ENCODE results near the gene SLC44A3.

The SLC44A3 gene

DNA sequence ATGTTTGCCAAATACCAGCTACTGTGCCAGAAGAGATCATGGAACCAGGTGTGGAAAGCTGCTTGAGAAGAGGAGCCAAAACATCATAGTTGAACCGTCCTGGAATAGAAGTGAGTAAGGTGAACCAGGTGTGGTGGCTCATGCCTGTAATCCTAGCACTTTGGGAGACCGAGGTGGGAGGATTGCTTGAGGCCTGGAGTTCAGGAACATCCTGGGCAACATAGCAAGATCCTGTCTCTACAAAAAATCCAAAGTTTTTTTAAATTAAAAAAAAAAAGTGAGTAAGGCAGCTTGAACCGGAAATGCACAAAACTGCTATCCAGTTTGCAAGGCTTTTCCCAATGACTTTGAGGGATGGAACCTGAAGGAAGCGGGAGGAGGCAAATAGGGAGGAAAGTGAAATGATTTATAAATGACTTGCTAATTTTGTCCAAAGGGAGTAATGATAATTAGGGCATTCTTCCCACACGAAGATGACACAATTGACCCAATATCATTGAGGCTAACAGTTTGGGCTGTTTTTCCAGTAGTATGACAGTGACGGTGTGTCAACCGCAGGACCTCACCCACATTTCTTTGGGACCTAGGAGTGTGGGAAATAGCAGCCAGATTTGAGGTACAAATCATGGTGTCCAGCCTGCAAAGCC, 108.3 kb downstream of the SLC44A3 start:
- CTCF ChIA-PET = interaction anchor here (1.8 to 2.2 kb wide), 2 partner anchors 73 to 113 kb away, joined by 6 to 15 read pairs; no protein-coding TSS in a partner anchor
- Histone ChIP-seq H3K9me3 (ENCODE audit: control insufficient read depth, insufficient read depth, low read depth, low read length) (no peaks in the 10 kb centered on the region), H3K4me1 (ENCODE audit: control insufficient read depth, insufficient read depth, low read length) (peaks cover 22% of the 10 kb centered on the region), H3K27ac (ENCODE audit: extremely low read depth, low read depth, low read length) (peak overlapping the region; percentile 93), H3K36me3 (ENCODE audit: control insufficient read depth in 2 of 2, insufficient read depth in 1 of 2, low read length in 2 of 2) (peaks cover 0 to 8% of the 10 kb centered on the region in 2 experiments; a peak in 1 of 3 replicates), H3K4me3 (ENCODE audit: low read depth, low read length) (peak overlapping the region; percentile 82)
- POLR2A ChIA-PET = interaction anchor here (1.1 kb wide), 2 partner anchors 11 to 74 kb away, joined by 3 to 4 read pairs; no protein-coding TSS in a partner anchor
- TF ChIP-seq, protein P1, sequence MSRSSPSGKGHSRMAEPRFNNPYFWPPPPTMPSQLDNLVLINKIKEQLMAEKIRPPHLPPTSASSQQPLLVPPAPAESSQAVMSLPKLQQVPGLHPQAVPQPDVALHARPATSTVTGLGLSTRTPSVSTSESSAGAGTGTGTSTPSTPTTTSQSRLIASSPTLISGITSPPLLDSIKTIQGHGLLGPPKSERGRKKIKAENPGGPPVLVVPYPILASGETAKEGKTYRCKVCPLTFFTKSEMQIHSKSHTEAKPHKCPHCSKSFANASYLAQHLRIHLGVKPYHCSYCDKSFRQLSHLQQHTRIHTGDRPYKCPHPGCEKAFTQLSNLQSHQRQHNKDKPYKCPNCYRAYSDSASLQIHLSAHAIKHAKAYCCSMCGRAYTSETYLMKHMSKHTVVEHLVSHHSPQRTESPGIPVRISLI (tag by site-specific recombination; IDR thresholded peaks at IDR 0.05) = peak; percentile 83
- TF ChIP-seq ZNF221 (tag by site-specific recombination; IDR thresholded peaks at IDR 0.05; ENCODE audit: borderline replicate concordance) (no peak), ZNF701 (tag by site-specific recombination; IDR thresholded peaks at IDR 0.05) (no peak), WT1 (tag by site-specific recombination; IDR thresholded peaks at IDR 0.05) (peak; percentile 84), ZNF121 (tag by site-specific recombination; IDR thresholded peaks at IDR 0.05) (peak; percentile 81), ZNF600 (tag by site-specific recombination; IDR thresholded peaks at IDR 0.05) (0 out of 2 replicates have a peak, but pooled peaks have one; percentile 46)
- TF ChIP-seq, protein P2, sequence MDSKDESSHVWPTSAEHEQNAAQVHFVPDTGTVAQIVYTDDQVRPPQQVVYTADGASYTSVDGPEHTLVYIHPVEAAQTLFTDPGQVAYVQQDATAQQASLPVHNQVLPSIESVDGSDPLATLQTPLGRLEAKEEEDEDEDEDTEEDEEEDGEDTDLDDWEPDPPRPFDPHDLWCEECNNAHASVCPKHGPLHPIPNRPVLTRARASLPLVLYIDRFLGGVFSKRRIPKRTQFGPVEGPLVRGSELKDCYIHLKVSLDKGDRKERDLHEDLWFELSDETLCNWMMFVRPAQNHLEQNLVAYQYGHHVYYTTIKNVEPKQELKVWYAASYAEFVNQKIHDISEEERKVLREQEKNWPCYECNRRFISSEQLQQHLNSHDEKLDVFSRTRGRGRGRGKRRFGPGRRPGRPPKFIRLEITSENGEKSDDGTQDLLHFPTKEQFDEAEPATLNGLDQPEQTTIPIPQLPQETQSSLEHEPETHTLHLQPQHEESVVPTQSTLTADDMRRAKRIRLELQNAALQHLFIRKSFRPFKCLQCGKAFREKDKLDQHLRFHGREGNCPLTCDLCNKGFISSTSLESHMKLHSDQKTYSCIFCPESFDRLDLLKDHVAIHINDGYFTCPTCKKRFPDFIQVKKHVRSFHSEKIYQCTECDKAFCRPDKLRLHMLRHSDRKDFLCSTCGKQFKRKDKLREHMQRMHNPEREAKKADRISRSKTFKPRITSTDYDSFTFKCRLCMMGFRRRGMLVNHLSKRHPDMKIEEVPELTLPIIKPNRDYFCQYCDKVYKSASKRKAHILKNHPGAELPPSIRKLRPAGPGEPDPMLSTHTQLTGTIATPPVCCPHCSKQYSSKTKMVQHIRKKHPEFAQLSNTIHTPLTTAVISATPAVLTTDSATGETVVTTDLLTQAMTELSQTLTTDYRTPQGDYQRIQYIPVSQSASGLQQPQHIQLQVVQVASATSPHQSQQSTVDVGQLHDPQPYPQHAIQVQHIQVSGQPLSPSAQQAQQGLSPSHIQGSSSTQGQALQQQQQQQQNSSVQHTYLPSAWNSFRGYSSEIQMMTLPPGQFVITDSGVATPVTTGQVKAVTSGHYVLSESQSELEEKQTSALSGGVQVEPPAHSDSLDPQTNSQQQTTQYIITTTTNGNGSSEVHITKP (tag by site-specific recombination; IDR thresholded peaks at IDR 0.05) = peak; percentile 77

DNA sequence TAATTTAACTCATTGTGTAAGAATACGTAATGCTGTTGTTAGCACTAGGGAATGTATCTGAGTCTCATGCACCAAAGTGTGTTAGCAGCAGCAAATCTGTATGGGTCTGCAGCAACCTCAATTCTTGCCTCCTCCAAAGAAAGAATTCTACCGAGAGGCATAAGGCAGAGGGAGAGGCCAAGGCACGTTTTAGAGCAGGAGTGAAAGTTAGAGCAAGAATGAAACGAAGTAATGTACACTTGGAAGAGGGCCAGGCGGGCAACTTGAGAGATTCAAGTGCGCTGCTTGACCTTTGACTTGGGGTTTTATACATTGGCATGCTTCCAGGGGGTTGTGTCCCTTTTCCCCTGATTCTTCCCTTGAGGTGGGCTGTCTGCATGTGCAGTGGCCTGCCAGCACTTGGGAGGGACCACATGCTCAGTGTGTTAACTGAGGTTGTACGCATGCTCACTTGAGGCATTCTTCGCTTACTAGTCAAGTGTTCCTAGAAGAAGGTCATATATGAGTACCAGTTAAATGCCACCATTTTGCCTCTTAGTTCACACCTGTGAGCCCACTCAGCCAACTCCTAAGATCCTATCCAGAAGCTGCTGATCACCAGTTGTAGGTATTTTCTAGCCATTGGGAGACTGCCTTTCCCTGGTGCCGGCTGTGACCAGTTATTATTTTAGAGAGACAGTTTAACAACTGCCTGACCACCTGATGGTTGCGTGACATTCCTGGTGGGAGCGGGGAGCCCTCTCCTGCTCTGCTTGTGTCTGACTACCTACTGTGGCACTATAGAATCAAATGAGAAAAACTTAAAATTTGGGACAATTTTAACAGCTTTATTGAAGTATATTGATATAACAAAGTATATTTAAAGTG, 109.4 kb downstream of the SLC44A3 start:
- Histone ChIP-seq H3K27ac (ENCODE audit: extremely low read depth, low read depth, low read length) (peak overlapping the region; percentile 19; the same call in 1 of the 2 replicates), H3K36me3 (ENCODE audit: control insufficient read depth in 2 of 2, insufficient read depth in 1 of 2, low read length in 2 of 2) (peaks cover 0 to 8% of the 10 kb centered on the region in 2 experiments; a peak in 1 of 3 replicates), H3K9me3 (ENCODE audit: control insufficient read depth, insufficient read depth, low read depth, low read length) (no peaks in the 10 kb centered on the region), H3K4me3 (ENCODE audit: low read depth, low read length) (no peak overlapping the region), H3K4me1 (ENCODE audit: control insufficient read depth, insufficient read depth, low read length) (peaks cover 19% of the 10 kb centered on the region)
- POLR2A ChIA-PET = no interaction called here
- CTCF ChIA-PET = no interaction called here
- TF ChIP-seq, protein P3, sequence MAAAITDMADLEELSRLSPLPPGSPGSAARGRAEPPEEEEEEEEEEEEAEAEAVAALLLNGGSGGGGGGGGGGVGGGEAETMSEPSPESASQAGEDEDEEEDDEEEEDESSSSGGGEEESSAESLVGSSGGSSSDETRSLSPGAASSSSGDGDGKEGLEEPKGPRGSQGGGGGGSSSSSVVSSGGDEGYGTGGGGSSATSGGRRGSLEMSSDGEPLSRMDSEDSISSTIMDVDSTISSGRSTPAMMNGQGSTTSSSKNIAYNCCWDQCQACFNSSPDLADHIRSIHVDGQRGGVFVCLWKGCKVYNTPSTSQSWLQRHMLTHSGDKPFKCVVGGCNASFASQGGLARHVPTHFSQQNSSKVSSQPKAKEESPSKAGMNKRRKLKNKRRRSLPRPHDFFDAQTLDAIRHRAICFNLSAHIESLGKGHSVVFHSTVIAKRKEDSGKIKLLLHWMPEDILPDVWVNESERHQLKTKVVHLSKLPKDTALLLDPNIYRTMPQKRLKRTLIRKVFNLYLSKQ (tag by site-specific recombination; IDR thresholded peaks at IDR 0.05; ENCODE audit: borderline replicate concordance) = no peak
- TF ChIP-seq, protein P2 (tag by site-specific recombination; IDR thresholded peaks at IDR 0.05) = peak; percentile 73
- TF ChIP-seq MZF1 (tag by site-specific recombination; IDR thresholded peaks at IDR 0.05; ENCODE audit: borderline replicate concordance) (0 out of 2 replicates have a peak, but pooled peaks have one; percentile 32), ZNF24 (tag by site-specific recombination; IDR thresholded peaks at IDR 0.05) (0 out of 2 replicates have a peak, but pooled peaks have one; percentile 66), FEZF1 (tag by site-specific recombination; IDR thresholded peaks at IDR 0.05) (peak; percentile 44), ZNF555 (tag by site-specific recombination; conservative IDR thresholded peaks at IDR 0.05) (no peak), SP3 (tag by site-specific recombination; IDR thresholded peaks at IDR 0.05) (no peak), WT1 (tag by site-specific recombination; IDR thresholded peaks at IDR 0.05) (no peak), ZNF366 (tag by site-specific recombination; conservative IDR thresholded peaks at IDR 0.05) (peak; percentile 23; the same call in 1 of the 2 replicates), ZNF558 (tag by site-specific recombination; IDR thresholded peaks at IDR 0.05) (no peak)
- TF ChIP-seq, protein P4, sequence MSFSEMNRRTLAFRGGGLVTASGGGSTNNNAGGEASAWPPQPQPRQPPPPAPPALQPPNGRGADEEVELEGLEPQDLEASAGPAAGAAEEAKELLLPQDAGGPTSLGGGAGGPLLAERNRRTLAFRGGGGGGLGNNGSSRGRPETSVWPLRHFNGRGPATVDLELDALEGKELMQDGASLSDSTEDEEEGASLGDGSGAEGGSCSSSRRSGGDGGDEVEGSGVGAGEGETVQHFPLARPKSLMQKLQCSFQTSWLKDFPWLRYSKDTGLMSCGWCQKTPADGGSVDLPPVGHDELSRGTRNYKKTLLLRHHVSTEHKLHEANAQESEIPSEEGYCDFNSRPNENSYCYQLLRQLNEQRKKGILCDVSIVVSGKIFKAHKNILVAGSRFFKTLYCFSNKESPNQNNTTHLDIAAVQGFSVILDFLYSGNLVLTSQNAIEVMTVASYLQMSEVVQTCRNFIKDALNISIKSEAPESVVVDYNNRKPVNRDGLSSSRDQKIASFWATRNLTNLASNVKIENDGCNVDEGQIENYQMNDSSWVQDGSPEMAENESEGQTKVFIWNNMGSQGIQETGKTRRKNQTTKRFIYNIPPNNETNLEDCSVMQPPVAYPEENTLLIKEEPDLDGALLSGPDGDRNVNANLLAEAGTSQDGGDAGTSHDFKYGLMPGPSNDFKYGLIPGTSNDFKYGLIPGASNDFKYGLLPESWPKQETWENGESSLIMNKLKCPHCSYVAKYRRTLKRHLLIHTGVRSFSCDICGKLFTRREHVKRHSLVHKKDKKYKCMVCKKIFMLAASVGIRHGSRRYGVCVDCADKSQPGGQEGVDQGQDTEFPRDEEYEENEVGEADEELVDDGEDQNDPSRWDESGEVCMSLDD (tag by site-specific recombination; IDR thresholded peaks at IDR 0.05) = no peak
- TF ChIP-seq, protein P5, sequence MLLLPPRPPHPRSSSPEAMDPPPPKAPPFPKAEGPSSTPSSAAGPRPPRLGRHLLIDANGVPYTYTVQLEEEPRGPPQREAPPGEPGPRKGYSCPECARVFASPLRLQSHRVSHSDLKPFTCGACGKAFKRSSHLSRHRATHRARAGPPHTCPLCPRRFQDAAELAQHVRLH (tag by site-specific recombination; IDR thresholded peaks at IDR 0.05) = 0 out of 2 replicates have a peak, but pooled peaks have one; percentile 12
